ENCODE data around the gene FRMD4B. TPM values are rescaled to one million over a fixed set of nuclear protein-coding genes. Genes with fewer than 3 reads are reported as not detected.

Gene FRMD4B
- polyA plus RNA-seq, 3 donors: 13.2 to 21.0 (median 19.6) TPM

- no peak overlapping the region for H3K27ac ChIP-seq (ENCODE audit: low read depth in 1 of 2, low read length in 2 of 2)
- no peak for TF ChIP-seq CTCF (IDR thresholded peaks at IDR 0.05)
Measured at GRCh38 chr3:69142090-69142489, 243.8 kb downstream of the FRMD4B start.

GRCh38 chr3:69141313-69141712, 244.6 kb downstream of the FRMD4B start:
- intact Hi-C loops (cut with micrococcal nuclease): no loop called here
- no peaks in the 10 kb centered on the region for H4K20me1 ChIP-seq (ENCODE audit: insufficient read depth, low read length)
- no peak overlapping the region for H3K4me3 ChIP-seq (replicated peaks in 1 of 3; ENCODE audit: low read depth in 2 of 3, low read length in 3 of 3)
- no peaks in the 10 kb centered on the region for H3K79me2 ChIP-seq (ENCODE audit: insufficient read depth, low read length)
- H3K36me3 ChIP-seq (replicated peaks in 1 of 2; ENCODE audit: control insufficient read depth in 1 of 2, insufficient read depth in 2 of 2, low read length in 2 of 2): no peaks in the 10 kb centered on the region
- no peaks in the 10 kb centered on the region for H3K9me3 ChIP-seq (replicated peaks in 1 of 2; ENCODE audit: control insufficient read depth in 1 of 2, insufficient read depth in 1 of 2, low read length in 2 of 2)
- Mint-ChIP-seq H3K9me3 (no peaks in the 10 kb centered on the region), H3K27me3 (ENCODE audit: low read depth in 3 of 3) (peaks cover 3 to 6% (median 3%) of the 10 kb centered on the region in 3 donors), H3K4me3 (no peak overlapping the region), H3K4me1 (peaks cover 5% of the 10 kb centered on the region), H3K27ac (no peak overlapping the region), H3K36me3 (no peaks in the 10 kb centered on the region)
- H3K27me3 ChIP-seq (ENCODE audit: control insufficient read depth in 2 of 2, insufficient read depth in 2 of 2, low read length in 2 of 2): no peaks in the 10 kb centered on the region
- TF ChIP-seq CTCF (IDR thresholded peaks at IDR 0.05): no peak
- DNase-seq: no peak
- H3K4me2 ChIP-seq (replicated peaks; ENCODE audit: extremely low read depth, low read length, poor library complexity, severe bottlenecking): no peak overlapping the region
- no peak overlapping the region for H3K27ac ChIP-seq (ENCODE audit: low read depth in 1 of 2, low read length in 2 of 2)
- no peak overlapping the region for H2AFZ ChIP-seq (ENCODE audit: insufficient read depth, low read depth, low read length, poor library complexity, severe bottlenecking)
- H3K9ac ChIP-seq (ENCODE audit: insufficient read depth, low read length, poor library complexity, severe bottlenecking): no peak overlapping the region
- no peaks in the 10 kb centered on the region for H3K4me1 ChIP-seq (ENCODE audit: control insufficient read depth in 1 of 2, insufficient read depth in 2 of 2, low read length in 2 of 2)

More at GRCh38 chr3:69142090-69142489, 243.8 kb downstream of the FRMD4B start:
- no peak overlapping the region for H3K4me2 ChIP-seq (replicated peaks; ENCODE audit: extremely low read depth, low read length, poor library complexity, severe bottlenecking)
- no peaks in the 10 kb centered on the region for H3K27me3 ChIP-seq (ENCODE audit: control insufficient read depth in 2 of 2, insufficient read depth in 2 of 2, low read length in 2 of 2)
- no peak for DNase-seq
- no peak overlapping the region for H2AFZ ChIP-seq (ENCODE audit: insufficient read depth, low read depth, low read length, poor library complexity, severe bottlenecking)
- H3K9me3 Mint-ChIP-seq: no peaks in the 10 kb centered on the region
- H3K4me3 ChIP-seq (replicated peaks in 1 of 3; ENCODE audit: low read depth in 2 of 3, low read length in 3 of 3): no peak overlapping the region
- no peaks in the 10 kb centered on the region for H3K36me3 ChIP-seq (replicated peaks in 1 of 2; ENCODE audit: control insufficient read depth in 1 of 2, insufficient read depth in 2 of 2, low read length in 2 of 2)
- no peak overlapping the region for H3K27ac Mint-ChIP-seq
- no peak overlapping the region for H3K9ac ChIP-seq (ENCODE audit: insufficient read depth, low read length, poor library complexity, severe bottlenecking)
- 100% methylated on average over 1 of the region's 3 CpGs for WGBS (ENCODE audit: insufficient coverage)
- H3K36me3 Mint-ChIP-seq: no peaks in the 10 kb centered on the region
- H3K79me2 ChIP-seq (ENCODE audit: insufficient read depth, low read length): no peaks in the 10 kb centered on the region
- no peak overlapping the region for H3K4me3 Mint-ChIP-seq
- intact Hi-C loops (cut with micrococcal nuclease): no loop called here
- H3K4me1 Mint-ChIP-seq: peaks cover 5% of the 10 kb centered on the region
- H3K27me3 Mint-ChIP-seq (ENCODE audit: low read depth in 3 of 3): peaks cover 3 to 6% (median 3%) of the 10 kb centered on the region in 3 donors
- no peaks in the 10 kb centered on the region for H3K4me1 ChIP-seq (ENCODE audit: control insufficient read depth in 1 of 2, insufficient read depth in 2 of 2, low read length in 2 of 2)
- no peaks in the 10 kb centered on the region for H3K9me3 ChIP-seq (replicated peaks in 1 of 2; ENCODE audit: control insufficient read depth in 1 of 2, insufficient read depth in 1 of 2, low read length in 2 of 2)
- H4K20me1 ChIP-seq (ENCODE audit: insufficient read depth, low read length): no peaks in the 10 kb centered on the region
